ENCODE data around the gene SETBP1. TPM values are rescaled to one million over a fixed set of nuclear protein-coding genes. Genes with fewer than 3 reads are reported as not detected.
A peak's percentile ranks its signal among the peaks of the same experiment; 100 is the strongest.

SETBP1 gene
- total and polyA plus RNA-seq, 9 of the 15 experiments (the other 6 are each of a cell fraction or from before 2014, with no cell fraction given) = under 0.01 to 0.13 (median 0.04) TPM

- H3K79me2 ChIP-seq (ENCODE audit: control insufficient read depth, insufficient read depth, low read length) = no peaks in the 10 kb centered on the region
- CTCF ChIA-PET (ENCODE audit: low intra/inter-chr PET ratio) = no interaction called here
Observed at GRCh38 chr18:45026162-45026561, 345.5 kb downstream of the SETBP1 start.

GRCh38 chr18:45034179-45034578, 353.5 kb downstream of the SETBP1 start:
- WGBS (ENCODE audit: insufficient coverage, low coverage, missing lambda C conversion rate) = 0% methylated on average over 7 of the region's 8 CpGs

More at GRCh38 chr18:45026162-45026561, 345.5 kb downstream of the SETBP1 start:
- TF ChIP-seq KAT8 (IDR thresholded peaks at IDR 0.05; ENCODE audit: low read depth) (no peak), SRSF1 (IDR thresholded peaks at IDR 0.05; ENCODE audit: low read depth, low read length) (no peak), ILF3 (IDR thresholded peaks at IDR 0.05; ENCODE audit: borderline replicate concordance) (no peak), CBX5 (IDR thresholded peaks at IDR 0.05; ENCODE audit: borderline replicate concordance, low read depth) (no peak), ZNF583 (CRISPR knock-in tag; IDR thresholded peaks at IDR 0.05) (no peak)
- Histone ChIP-seq H3K36me3 (ENCODE audit: control insufficient read depth, insufficient read depth, low read length) (no peaks in the 10 kb centered on the region), H3K4me2 (ENCODE audit: insufficient read depth, low read length) (no peak overlapping the region), H3K9ac (ENCODE audit: insufficient read depth in 1 of 2, low read depth in 2 of 2, low read length in 2 of 2) (no peak overlapping the region), H3K4me1 (replicated peaks in 1 of 2; ENCODE audit: control insufficient read depth in 2 of 2, insufficient read depth in 2 of 2, low read length in 2 of 2) (no peaks in the 10 kb centered on the region), H2AFZ (ENCODE audit: low read depth, low read length) (no peak overlapping the region), H3K27ac (ENCODE audit: extremely low read depth, low read depth, low read length) (no peak overlapping the region), H3K9me3 (replicated peaks; ENCODE audit: control insufficient read depth, insufficient read depth, low read depth, low read length) (no peaks in the 10 kb centered on the region), H4K20me1 (replicated peaks; ENCODE audit: control insufficient read depth, insufficient read depth, low read length) (no peaks in the 10 kb centered on the region), H3K27me3 (ENCODE audit: control insufficient read depth in 2 of 2, insufficient read depth in 2 of 2, low read length in 2 of 2) (no peaks in the 10 kb centered on the region; a peak in 1 of 5 replicates), H3K4me3 (no peak overlapping the region), H3K9me1 (ENCODE audit: control insufficient read depth, insufficient read depth, low read length) (no peaks in the 10 kb centered on the region)
- intact Hi-C loops (cut with micrococcal nuclease) (no loop called here), in situ Hi-C loops (cut with MboI) (no loop called here)
- ATAC-seq (no peak), DNase-seq (ENCODE audit: extremely low read depth in 1 of 4, low spot score in 3 of 4) (no peak), FAIRE-seq (no peak)
- POLR2A ChIA-PET = no interaction called here
- WGBS (ENCODE audit: insufficient coverage, low coverage, missing lambda C conversion rate) = 0% methylated on average over 3 of the region's 3 CpGs
- BruUV-seq (replicated peaks) = no TSS peak

More at GRCh38 chr18:45034179-45034578, 353.5 kb downstream of the SETBP1 start:
- Histone ChIP-seq H3K4me2 (ENCODE audit: insufficient read depth, low read length) (no peak overlapping the region), H3K9ac (ENCODE audit: insufficient read depth in 1 of 2, low read depth in 2 of 2, low read length in 2 of 2) (no peak overlapping the region), H2AFZ (ENCODE audit: low read depth, low read length) (no peak overlapping the region), H3K79me2 (ENCODE audit: control insufficient read depth, insufficient read depth, low read length) (no peaks in the 10 kb centered on the region), H3K9me1 (ENCODE audit: control insufficient read depth, insufficient read depth, low read length) (no peaks in the 10 kb centered on the region), H3K9me3 (replicated peaks; ENCODE audit: control insufficient read depth, insufficient read depth, low read depth, low read length) (no peaks in the 10 kb centered on the region), H3K4me3 (no peak overlapping the region), H3K36me3 (ENCODE audit: control insufficient read depth, insufficient read depth, low read length) (no peaks in the 10 kb centered on the region), H3K4me1 (replicated peaks in 1 of 2; ENCODE audit: control insufficient read depth in 2 of 2, insufficient read depth in 2 of 2, low read length in 2 of 2) (no peaks in the 10 kb centered on the region), H3K27ac (ENCODE audit: extremely low read depth, low read depth, low read length) (no peak overlapping the region), H3K27me3 (ENCODE audit: control insufficient read depth in 2 of 2, insufficient read depth in 2 of 2, low read length in 2 of 2) (peaks cover 0 to 3% of the 10 kb centered on the region in 2 experiments; a peak in 1 of 5 replicates), H4K20me1 (replicated peaks; ENCODE audit: control insufficient read depth, insufficient read depth, low read length) (no peaks in the 10 kb centered on the region)
- no peak for FAIRE-seq
- ATAC-seq = no peak
- POLR2A ChIA-PET = interaction anchor here (0.6 kb wide), 1 partner anchor 1280 kb away, joined by 3 read pairs; no protein-coding TSS in a partner anchor
- TF ChIP-seq POLR3A (IDR thresholded peaks at IDR 0.05; ENCODE audit: borderline replicate concordance, extremely low read depth, insufficient read depth, insufficient read length) (no peak), RFX1 (IDR thresholded peaks at IDR 0.05) (peak; percentile 16; the same call in 1 of the 2 replicates)
- BruUV-seq (replicated peaks) = no TSS peak
- no peak for DNase-seq (ENCODE audit: extremely low read depth in 1 of 4, low spot score in 3 of 4)
- in situ Hi-C loops (cut with MboI) (no loop called here), intact Hi-C loops (cut with micrococcal nuclease) (no loop called here)
- CTCF ChIA-PET (ENCODE audit: low intra/inter-chr PET ratio) = no interaction called here
